ENCODE measurements around the gene MEFV.

Gene MEFV

DNA sequence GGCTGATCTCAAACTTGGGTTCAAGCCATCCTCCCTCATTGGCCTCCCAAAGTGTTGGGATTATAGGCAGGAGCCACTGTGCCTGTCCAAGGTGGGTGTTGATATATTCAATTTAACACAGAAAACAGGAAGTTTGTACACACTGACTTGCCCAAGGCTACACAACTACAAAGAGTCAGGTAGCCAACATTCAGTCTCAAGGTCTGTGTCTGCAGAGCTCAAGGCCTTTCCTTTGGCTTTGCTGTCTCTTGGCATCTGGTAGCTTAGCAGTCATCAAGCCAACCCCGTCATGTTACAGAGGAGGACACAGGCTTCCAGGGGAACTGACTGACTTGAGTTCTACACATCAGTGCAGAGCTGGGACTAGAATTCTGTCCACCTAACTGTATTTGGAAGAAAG is 11.9 kb upstream of the MEFV start:
- DNase-seq: no peak

DNA sequence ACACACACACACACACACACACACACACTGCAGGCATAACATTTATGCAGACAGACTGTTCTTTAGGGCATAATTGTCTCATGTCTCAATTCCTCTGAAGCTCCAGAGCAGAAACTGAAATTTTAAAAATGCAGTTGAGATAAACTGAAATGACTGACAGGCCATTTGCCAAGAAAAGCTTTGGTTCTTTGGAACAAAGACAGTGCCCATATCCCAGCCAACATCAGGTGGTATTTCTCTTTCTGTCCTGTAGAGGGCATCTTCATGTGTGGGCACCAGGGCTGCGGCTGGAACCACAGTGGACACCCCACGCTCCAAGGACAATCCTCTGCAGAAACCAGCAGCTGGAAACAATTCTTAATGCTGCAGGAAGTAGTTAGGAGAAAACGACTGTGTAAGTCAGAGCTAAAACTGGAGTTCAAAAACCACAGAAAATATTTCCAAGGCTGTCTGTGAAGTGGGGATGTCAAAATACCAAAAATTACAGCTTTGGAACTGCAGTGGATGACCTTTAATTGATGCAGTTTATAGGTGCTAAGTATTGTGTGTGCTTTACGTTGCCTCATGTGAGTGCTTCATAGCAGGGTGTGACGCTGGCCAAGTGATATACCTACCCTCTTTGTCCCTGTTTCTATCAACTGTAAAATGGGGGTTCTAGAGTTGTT is 10.6 kb upstream of the MEFV start:
- peak; percentile 37 for DNase-seq

DNA sequence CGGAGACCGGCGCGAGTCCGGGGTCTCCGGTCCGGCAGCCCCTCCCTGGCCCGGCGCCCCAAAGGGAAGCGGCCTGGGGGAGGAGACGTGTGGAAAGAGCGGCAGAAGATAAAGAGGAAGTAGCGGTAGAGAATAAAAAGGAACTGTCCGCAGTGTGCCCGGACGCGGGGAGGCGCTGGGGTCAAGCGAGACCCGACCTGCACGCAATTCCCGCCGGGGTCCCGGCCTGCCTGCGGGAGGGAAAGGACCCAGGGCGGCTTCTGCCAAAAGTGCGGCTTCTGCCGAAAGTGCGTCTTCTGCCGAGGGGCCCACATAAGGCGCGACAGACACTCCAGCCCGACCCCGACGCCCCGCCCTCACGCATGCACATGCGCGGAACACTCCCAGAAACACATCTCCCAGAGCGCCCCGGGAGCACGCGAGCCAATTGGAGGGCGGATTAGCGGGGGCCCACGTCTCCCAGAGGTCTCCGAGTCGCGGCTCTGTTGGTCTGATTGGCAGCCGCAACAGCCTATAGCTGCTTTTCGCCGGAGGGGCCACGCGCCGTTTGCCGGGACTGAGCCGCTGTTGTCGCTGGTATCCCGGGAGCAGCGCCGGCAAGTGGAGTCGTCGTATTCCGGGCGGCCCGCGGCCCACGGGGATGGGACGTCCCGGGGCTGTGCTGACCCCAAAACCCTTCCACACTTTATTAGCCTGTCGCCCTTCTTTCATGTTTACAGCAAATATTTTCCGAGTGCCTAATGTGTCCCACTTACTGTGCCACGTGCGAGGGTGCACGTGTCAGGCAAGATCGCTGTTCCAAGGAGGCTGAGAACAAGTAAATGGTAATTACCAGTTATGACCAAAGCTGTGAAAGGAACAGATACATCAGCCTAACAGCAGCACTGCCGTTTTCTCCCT is 8.0 kb upstream of the MEFV start:
- peak; percentile 98 for DNase-seq

DNA sequence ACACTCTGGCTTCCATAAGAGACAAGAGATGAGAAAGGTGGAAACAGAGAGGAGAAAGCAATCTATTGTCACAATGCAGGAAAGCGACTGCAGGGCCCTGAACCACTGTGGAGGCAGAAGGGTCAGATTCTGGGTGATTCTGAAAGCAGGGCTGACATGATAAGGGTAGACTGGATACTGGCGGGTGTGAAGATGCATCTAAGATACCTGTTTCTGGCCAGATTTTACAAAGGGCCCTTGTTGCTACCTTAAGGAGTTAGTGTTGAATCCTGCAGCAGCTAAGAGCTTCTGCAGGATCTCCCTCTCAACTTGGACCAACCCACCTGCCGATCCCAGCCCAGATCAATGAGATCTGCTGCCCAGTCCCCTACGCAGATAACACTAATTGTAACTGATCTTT is 6.1 kb upstream of the MEFV start:
- no peak for DNase-seq

DNA sequence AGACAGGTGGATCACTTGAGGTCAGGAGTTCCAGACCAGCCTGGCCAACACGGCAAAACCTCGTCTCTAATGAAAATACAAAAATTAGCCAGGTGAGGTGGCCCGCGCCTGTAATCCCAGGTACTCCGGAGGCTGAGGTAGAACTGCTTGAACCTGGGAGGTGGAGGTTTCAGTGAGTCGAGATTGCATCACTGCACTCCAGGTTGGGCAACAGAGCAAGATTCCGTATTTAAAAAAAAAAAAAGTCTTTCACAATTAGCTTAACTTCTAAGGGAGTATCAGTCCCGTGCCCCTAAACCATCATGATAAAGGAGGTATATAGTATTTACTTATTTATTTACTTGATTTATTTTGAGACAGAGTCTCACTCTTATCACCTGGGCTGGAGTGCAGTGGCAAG is 3.4 kb upstream of the MEFV start:
- no peak for DNase-seq

DNA sequence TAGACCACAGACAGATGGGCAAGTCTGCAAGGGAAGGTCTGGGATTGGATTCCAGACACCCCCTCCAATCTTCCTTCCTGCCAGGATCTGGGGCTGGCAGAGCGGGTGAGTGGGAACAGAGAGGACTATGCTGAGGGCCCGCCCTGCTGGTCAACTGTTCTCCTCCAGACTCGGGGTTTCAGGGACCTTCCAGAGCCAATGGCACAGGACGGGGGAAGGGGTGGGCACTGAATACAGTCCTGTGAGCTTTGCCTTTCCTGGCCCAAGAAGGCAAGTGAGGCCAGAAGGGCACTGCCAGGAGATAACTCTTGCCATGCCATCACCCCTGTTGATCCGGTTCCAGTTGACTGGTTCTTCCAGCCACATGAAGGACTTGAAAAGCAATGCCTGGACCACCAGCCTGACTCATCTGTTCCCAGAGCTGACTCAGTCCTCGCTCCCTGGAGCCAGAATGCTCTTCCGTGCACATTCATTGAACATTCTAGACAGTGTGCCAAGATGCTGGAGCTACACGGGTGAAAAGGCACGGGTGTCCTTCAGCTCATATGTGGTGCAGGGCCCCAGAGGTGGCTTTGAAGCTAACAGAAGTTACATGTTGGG is 533 bp upstream of the MEFV start:
- DNase-seq: no peak

DNA sequence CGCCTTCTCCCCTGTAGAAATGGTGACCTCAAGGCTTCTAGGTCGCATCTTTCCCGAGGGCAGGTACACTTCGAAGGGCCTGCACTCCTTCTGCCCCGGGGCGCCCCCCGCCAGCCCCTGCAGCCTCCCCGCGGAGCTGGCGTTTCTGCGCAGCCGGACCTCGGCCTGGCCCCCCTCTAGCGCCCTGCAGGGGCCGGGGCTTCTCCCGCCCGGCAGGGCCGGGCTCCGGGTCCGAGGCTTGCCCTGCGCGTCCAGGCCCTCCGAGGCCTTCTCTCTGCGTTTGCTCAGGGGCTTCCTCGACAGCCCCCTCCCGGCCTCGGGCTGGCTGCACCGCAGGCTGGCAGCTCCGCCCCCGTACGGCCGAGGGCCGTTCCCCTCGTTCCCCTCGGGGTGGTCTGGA is 2.1 kb downstream of the MEFV start:
- DNase-seq: no peak

DNA sequence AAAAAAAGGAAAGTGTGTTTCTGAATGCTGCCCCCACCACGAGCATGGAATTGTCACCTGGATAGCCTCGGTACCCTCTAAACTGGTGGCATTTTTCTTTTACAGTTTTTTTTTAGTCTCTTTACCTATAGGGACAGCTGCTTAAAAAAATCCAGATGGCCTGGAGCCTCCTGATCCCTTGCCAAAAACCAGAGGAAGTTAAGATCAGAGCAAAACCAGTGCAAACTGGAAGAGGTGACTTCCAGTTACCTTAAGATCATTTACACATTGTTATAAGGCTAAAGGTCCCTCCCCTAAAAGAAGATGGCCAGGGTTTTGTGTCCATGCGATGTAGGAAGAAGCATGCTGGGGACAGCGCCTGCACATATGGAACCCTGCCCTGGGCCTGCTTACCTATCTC is 3.5 kb downstream of the MEFV start:
- DNase-seq: no peak

DNA sequence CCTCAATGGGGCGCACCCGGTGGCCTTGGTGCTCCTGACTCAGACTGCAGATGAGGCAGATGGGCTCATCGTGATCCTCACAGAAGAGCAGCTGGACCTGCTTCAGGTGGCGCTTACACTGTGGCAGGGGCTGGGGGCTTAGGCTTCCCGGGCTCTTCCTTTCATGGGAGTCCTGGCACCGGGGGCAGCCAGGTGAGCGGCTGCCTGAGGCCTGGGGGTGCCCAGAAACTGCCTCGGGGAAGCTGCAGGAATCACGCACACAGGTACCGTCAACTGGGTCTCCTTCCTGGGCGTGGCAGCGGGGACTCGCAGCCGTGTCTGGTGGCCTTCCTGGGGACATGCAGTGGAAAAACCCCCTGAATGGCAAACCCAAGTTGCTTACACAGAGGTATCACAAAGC is 7.0 kb downstream of the MEFV start:
- DNase-seq: no peak

DNA sequence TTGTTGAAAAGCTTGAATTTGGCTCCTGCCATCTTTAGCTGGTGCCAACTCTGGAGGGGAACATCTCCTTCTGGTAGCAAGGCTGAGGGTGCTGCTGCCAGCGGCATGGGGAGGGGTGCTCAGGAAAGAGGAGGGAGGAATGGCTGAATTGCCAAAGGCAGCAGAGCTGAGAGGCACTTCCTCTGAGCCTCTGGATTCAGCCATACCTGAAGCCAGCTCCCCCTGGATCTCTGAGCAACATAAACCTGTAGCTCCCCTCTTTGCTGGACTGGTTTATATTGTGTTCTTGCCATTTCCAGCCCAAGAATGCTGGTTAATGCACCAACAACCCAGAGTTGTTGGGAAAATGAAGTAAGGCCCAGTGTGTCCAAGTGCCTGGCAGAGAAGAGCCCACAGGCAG is 7.4 kb downstream of the MEFV start:
- no peak for DNase-seq

DNA sequence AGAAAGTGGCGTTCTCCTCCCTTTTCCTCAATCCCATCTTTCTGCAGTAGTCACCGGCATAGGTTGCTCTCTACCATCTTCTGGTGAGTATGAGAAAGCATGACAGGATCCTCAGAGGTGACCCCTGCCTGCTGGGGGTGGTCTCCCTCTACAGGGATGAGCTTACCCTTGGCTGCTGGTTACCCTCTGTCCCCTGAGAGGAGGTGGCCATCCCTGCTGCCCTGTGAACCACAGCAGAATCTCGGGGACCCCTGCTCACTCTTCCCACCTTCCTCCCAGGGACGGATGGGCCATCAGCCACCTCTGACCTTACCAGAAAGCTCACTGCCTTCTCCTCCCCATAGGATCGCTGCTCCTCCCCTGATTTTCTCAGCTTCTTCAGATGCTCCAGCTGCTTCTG is 7.8 kb downstream of the MEFV start:
- no peak for DNase-seq

DNA sequence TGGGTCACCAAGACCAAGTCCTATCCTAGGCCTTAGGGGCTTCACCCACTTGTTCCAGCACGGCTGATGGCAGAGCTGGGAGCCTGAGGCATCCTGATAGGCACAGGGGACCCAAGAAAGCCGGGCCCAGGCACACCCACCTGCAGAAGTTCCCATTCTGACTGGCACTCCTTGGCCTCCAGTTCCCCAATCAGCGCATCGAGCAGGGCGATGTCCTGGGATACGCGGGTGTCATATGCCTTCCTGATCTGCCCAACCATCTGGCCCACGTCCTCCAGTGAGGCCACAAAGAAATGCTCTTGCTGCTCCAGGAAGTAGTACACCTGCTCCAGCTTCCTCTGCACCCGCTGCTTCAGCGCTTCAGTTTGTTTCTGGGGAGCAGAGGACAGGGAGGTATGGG is 9.6 kb downstream of the MEFV start:
- DNase-seq: no peak

DNA sequence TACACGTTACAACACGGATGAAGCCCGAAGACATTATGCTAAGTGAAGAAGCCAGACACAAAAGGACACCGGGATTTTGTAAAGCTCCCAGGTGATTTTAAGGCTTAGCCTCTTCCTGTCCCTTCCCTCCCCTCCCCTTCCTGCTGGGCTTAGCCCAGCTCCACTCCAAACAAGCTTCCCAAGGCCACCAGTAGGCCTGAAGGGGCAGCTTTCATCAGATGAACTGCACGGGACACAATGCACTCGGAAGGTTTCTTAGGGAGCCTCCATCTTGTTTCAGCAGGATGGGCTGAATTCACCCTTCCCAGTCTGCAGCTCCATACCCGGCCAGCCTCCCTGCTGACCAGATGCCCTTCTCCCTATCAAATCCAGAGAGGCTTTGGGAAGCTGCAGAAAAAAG is 10.4 kb downstream of the MEFV start:
- no peak for DNase-seq

DNA sequence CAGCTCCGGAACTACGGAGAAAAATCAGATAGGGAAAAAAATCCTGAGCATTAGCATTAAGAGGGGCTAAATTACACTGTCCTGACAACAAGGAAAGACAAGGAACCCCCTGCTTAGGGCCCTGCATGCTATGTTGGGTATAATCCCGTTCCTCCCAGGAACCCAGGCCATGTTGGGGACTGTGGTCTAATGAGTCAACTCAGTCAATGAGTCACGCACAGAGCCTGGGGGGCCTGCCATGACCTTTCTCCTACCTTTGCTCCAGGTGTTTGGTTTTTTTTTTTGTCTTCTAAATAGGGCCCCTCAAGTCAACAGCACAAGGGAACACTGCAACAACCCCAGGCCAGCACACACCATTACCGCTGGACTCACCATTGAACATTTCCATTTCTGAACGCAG is 12.6 kb downstream of the MEFV start:
- DNase-seq: no peak

DNA sequence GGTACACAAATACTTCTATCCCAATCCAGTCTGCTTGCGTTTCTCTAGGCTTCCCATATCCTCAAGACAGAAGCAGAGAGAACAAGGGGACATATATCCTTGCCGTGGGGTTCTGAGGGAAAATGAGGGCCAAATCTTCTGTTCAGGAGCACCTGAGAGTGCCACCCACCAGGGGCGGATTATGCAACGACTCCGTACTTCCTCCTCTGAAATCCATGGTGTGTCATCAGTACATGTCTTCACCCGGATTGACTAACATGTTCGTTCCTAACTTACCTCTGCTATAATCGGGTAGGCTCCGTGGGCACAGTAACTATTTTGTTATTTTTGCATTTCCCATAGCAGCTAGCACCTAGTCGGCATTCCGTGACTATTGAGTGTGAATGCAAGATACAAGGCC is 13.7 kb downstream of the MEFV start:
- DNase-seq: no peak

DNA sequence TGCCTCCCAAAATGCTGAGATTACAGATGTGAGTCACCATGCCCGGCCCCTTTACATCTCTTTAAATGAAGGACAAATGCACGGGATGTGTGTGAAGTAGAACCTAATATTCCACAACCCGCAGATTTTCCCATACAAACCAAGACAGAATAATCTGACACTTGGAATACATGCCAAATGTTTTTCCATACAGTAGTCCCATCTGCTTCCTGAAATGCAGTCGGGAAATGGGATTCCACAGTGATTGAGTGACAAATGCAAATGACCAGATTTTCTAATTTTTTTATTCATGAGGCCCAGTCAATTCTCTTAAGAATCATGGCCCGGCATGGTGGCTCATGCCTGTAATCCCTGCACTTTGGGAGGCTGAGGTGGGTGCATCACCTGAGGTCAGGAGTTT is 14.7 kb downstream of the MEFV start:
- no peak for DNase-seq

DNA sequence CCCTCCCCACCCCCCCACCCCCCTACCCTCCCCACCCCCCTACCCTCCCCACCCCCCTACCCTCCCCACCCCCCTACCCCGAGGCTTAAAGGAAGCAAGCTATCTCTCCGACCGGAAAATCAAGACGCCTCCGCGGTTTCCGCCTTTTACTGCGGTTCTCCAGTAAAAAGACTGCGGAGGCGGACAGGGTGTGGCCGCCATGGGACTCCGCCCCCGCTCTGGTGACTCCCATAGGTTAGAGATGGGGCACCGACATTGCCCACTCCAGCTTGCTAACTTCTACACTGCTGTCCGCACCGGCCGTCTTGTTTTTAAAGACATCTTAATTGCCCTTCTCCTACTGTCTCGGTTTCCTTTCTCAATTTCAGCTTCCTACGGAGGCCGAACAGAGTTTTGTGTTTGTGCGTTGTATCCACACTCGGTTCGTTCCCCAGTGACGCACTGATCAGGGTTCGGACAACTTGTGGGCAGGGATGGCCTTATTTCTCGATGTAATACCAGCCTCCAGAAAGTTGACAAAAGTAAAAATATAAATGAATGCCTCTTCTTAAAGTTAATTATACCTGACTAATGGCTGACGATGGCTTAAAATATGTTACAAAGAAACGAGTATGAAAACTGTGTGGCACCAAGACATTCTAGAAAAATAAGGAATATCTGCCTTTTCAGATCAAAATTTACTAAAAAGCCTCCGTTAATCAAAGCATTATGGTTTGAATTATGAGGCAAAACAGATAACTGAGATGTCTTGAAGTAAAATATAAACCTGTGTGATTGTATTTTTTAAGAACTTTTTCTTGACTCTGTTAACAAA is 20.4 kb downstream of the MEFV start:
- DNase-seq: peak; percentile 52

DNA sequence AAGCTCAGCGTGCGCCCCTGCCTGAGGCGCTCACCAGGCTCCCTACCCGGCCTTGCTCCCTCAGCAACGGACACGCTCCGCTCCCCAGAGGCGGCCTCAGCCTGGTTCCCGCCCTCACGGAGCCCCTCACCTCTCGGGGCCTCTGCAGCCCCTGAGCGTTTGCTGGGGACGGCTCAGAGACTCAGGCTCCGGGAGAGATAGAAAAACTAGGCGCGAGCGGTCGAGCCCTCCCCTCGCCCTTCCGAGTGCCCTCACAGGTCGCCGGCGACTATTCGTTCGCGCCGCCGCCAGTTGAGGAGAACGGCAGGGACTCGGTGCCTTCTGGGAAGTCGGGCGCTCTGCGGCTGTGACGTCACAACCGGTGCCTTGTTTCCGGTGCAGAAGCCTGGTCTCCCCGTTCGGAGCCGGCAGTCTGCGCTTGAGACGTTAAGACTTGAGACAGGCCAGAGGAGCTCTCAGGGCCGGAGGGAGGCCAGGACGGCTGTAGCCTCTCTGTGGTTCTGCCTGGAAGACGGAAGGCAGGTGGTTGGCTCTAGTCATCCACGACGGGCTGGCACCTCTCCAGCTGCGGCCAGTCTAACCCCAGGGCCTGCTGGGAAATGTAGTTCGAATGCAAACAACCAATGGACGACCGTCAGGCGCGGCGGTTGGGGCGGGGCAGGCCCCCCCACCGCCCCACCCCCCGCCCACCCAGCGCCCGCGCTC is 21.4 kb downstream of the MEFV start, which contains the start of gene ZNF200:
Gene ZNF200 (minus strand): TSS at position 302 of the 705 bp plus-strand sequence. CDS start 1,403 bp downstream, outside the sequence.
- peak; percentile 93 for DNase-seq

DNA sequence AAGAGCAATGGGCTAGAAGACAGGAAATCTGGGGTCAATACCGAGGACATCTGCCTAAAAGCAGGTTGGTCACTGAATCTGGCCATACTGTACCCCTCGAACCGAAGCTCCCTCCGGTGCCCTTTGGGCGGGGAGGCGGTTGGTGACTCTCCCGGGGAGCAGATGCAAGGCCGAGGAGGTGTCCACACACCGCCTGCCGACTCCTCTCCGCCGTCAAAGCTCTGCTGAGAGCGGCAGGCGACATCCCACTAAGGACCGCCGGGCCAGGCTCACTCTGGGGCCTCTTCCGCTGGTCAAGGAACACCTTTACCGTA is 21.9 kb downstream of the MEFV start:
- DNase-seq: no peak

DNA sequence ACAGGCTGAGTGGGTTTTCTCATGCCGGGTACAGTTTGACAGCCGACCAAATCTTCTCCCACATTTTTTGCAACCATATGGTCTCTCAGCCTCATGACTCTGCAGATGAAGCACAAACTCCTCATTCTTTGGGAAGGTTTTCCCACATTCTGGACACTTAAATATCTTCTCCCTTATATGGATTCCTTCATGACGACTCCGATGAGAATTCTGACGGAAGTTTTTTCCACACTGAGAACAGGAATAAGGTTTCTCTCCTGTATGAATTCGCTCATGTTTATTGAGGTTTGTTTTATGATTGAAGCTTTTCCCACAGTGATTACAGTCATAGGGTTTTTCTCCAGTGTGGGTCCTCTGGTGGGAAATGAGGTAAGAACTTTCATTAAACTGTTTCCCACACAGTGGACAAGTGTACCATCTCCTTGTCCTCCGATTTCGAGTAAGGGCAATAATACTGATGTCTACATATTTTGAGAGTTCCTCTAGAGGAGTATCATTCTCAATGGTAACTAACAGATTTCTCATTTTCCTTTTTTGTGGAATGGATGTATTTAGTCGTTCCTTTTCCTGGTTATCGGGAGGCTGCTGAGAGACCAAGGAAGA is 32.4 kb downstream of the MEFV start:
- DNase-seq: no peak

DNA sequence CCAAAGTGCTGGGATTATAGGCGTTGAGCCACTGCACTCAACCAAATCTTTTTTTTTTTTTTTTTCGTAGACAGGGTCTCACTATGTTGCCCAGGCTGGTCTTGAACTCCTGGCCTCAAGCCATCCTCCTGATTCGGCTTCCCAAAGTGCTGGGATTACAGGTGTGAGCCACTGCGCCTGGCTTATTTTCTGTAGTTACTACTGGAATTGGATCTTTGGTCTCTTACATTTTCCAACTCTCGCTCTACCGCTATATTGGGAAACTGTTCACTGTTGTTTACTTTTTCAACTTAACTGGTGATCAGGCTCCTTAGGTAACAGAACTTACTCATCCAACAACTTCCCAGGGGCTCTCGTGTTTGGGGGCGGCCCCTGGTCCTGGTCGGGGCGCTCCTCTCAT is 35.6 kb downstream of the MEFV start:
- DNase-seq: no peak

DNA sequence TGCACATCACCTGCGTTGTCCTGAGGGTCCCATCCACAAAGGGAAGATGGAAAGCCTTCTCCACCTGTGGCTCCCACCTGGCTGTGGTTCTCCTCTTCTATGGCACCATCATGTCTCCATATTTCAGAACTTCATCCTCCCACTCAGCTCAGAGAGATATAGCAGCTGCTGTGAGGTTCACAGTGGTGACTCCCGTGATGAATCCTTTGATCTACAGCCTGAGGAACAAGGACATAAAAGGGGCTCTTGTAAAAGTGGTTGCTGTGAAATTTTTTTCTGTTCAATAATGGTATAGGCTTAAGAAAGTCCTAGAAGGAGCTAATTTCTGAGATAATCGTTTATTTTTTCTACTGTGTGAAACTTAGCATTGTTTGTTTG is 40.2 kb downstream of the MEFV start:
- peak; percentile 19 for DNase-seq

Data from CD4-positive, alpha-beta T cell treated with Interleukin-12 subunit alpha and Interleukin-12 subunit beta, for 1 hour (primary cell).